HG03442 (cell line): ENCODE measurements around the gene SORL1.

Source experiments
- ATAC-seq: cut with Tn5 transposase; IDR thresholded peaks from one replicate; pipeline ENCODE4 v1.9.1; 2021; ENCODE audit warnings: mild to moderate bottlenecking, moderate library complexity; ENCODE audit not compliant: unreplicated experiment

Gene SORL1

DNA sequence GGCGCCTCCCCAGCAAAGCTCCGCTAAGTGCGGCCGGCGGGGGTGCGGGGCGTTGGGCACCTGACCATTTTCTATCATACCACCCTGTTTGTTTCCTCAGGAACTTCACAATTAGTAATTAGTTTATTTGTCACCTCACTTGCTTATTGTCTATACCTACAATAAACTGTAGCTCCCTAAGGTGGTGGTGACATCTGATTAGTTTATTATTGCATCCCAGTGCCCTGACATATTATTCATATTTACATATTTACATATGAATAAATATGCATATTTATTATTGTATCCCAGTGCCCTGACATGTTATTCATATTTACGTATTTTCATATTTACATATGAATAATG is 24.7 kb upstream of the SORL1 start:
- no peak for ATAC-seq

- ATAC-seq = no peak
Observed at GRCh38 chr11:121429556-121429955, 22.6 kb upstream of the SORL1 start.

DNA sequence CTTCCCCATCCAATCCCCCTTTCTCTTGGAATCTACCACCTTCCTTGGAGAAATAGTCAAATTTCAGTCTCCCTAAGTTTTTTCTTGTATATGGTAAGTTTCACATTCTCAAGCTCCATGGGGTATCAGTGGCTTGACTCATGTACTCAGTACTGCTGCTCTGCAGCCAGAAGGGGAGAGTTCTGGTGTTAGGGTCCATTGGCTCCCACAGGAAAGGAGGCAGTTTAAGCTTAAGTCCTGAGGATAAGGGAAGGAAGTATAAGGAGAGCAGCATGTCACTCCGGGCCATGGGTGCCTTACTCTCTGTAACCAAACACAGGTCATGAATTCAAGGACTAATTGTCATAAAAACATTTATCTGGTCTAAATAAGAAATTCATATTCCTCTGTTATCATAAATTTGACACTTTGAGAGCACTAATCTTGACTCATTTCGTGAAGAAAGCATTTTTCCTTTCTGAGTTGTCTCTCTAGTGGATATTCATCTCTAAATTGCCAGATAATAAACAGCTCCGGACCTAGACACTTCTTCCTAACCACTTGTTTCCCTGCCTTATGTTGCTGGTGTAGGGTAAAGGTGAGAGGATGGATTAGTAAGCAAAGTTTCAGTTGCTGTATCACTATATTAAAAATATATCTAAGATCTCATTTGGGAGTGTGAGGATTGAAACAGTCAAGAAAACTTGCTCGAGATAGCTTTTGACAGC is 20.1 kb upstream of the SORL1 start:
- no peak for ATAC-seq

- no peak for ATAC-seq
Observed at GRCh38 chr11:121435132-121435531, 17.0 kb upstream of the SORL1 start.

- no peak for ATAC-seq
Observed at GRCh38 chr11:121435551-121436511, 16.3 kb upstream of the SORL1 start.

- ATAC-seq = no peak
Observed at GRCh38 chr11:121437018-121437685, 15.0 kb upstream of the SORL1 start.

GRCh38 chr11:121437686-121438078 is 14.4 kb upstream of the SORL1 start:
- no peak for ATAC-seq

DNA sequence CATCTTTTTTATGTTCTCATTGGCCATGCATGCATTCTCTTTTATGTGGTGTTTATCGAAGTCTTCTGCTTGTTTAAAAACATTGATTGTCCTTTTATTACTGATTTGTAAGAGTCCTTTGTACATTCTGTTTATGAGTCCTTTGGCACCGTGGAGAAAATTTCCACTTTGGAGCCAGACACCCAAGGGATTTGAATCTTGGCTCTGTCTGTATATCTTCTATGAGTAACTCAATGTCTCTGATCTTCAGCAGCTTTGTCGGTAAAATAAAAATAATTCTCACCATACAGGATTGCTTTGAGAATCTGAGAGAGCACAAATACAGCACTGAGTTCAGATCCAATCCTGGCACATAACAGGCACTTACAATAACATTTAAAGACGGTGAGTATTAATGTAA is 12.8 kb upstream of the SORL1 start:
- no peak for ATAC-seq

DNA sequence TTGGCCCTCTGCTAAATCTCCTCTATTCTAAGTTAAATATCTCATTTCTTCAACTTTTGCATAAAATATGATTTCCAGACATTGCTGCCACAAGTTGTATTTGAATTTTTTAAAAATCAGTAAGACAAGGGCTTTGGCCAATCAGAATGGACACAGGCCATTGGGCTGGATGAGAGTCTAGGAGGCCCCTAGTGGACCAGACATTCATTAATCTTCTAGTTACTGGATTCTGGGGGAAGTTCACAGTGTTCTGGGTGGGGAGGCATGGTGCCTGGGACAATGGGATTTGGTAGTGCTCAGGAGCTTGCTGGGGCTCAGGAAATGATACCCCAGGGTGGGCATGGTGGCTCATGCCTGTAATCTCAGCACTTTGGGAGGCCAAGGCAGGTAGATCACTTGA is 12.4 kb upstream of the SORL1 start:
- no peak for ATAC-seq

DNA sequence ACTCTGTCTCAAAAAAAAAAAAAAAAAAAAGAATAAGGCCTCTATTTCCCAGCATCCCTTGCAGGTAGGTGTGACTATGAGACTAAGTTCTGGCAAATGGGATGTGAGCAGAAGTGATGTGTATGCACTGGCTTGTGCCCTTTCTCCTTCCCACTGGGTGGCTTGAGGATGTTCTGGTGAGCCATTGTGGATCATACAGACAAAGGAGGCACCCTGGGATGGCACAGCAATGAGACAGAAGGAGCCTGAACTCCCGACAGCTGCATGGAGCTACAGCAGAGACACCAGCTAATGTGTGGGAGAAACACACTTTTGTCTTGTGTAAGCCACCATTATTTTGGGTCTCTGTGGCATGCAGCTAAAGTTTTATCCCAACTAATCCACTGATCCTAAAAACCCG is 10.6 kb upstream of the SORL1 start:
- no peak for ATAC-seq

GRCh38 chr11:121443688-121444275 is 8.3 kb upstream of the SORL1 start:
- no peak for ATAC-seq

GRCh38 chr11:121444526-121444925 is 7.6 kb upstream of the SORL1 start:
- no peak for ATAC-seq

GRCh38 chr11:121445071-121445768 is 6.9 kb upstream of the SORL1 start:
- no peak for ATAC-seq

GRCh38 chr11:121446752-121447156 is 5.4 kb upstream of the SORL1 start:
- no peak for ATAC-seq

GRCh38 chr11:121448011-121448410 is 4.1 kb upstream of the SORL1 start:
- ATAC-seq = no peak

DNA sequence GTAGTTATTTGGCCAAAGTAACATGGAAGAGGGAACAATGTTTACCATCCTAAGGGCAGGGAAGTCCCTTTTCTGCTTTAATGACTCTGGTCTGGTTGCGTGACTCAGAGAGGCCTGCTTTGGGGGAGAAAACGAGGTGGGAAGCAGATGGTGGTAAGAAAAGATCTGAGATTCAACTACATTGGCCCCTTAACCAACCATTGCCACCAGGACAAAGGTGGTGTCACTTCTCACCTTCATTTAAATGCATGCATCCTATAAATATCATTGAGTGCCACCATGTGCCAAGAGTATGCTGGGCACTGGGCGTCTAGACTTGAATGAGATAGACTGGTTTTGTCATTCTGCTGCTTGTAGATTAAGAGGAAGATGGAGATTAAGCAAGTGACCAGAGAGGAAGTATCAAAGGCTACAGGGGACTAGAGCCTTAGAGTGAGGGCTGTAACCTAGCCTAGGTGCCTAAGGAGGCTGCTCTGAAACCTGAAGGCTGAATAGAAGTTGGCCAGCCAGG is 3.6 kb upstream of the SORL1 start:
- no peak for ATAC-seq

DNA sequence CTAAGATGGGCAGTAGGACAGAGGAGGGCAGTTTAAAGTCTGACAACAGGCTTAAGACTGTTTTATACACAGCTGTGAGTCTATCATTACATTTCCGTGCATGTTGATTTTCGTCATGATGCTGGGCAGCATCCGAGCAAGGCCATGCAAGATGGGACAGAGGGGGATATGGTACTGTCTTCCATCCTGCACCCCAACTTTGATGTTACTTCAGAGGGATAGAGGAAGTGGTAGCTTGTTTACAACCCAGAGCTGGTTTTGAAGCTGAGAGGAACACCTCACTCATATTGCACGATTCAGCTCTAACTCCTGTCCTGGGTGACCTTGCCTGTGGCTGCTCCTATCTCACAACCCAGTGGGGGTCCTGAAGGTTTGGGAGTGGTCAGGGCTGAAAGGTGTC is 3.0 kb upstream of the SORL1 start:
- ATAC-seq = no peak

GRCh38 chr11:121449626-121450025 is 2.5 kb upstream of the SORL1 start:
- no peak for ATAC-seq

- no peak for ATAC-seq
Observed at GRCh38 chr11:121450401-121450800, 1.7 kb upstream of the SORL1 start.

DNA sequence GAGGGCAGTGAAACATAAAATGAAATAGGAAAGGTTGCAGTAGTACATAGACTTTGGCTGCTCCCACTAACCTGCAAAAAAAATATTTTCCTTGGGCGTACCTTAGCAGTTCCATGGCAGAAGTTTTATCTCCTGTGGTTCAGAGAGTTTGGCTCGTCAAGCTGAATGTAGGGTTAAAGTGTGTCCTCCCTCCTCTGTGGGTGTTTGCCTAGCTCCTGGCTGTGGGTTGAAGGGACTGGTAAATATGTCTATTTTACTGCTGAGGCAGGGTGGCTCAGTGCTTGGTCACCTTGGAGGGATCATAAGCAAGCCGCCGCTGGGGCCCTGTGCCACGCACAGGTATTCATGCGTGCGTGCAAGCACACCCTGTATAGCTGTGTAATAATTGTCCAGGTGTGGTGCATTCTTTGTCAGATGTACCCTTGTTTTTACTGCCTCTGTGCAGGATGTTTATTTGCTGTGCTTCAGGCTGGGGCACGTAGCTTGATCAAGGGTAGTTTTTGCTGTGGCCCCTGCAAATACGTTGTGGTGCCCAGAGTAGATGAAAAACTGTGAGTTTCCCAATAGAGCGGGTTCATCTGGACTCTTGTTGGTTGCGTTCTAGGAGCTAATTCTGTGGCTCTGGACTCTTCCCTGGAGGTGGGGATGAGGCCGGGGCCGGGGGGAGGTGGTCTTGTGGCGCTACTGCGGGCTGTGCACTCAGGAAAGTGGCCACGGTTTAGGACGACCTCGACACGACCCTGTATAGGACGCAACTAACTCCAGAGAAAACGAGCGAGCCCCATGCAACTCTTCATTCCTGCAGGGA is 732 bp upstream of the SORL1 start:
- ATAC-seq = no peak
